Dermis microvascular lymphatic vessel endothelial cell (primary cell): ENCODE data around the gene RTP3. TPM values are rescaled to one million over a fixed set of nuclear protein-coding genes. Genes with fewer than 3 reads are reported as not detected.

Experiments used
- DNase-seq, 2 donors: peaks; one replicate each; pipeline versions ENCODE4 v3.0.0 to v3.0.0-alpha.2; 2010; ENCODE audit warnings: low read depth in 2 of 2
- total RNA-seq: library from RNA; depleted of rRNA; stranded (reverse); fragments of >200 nt; gene quantifications from 2 replicates; pipeline ENCODE4 v1.2.1, GENCODE V29; 2014

The RTP3 gene
- total RNA-seq, 1 donor from 2014 or later: not detected

- no peak for DNase-seq
Measured at GRCh38 chr3:46468753-46469600, 28.8 kb upstream of the RTP3 start.

GRCh38 chr3:46469680-46470357, 28.0 kb upstream of the RTP3 start:
- no peak for DNase-seq

- no peak for DNase-seq
Measured at GRCh38 chr3:46470831-46471230, 26.9 kb upstream of the RTP3 start.

DNA sequence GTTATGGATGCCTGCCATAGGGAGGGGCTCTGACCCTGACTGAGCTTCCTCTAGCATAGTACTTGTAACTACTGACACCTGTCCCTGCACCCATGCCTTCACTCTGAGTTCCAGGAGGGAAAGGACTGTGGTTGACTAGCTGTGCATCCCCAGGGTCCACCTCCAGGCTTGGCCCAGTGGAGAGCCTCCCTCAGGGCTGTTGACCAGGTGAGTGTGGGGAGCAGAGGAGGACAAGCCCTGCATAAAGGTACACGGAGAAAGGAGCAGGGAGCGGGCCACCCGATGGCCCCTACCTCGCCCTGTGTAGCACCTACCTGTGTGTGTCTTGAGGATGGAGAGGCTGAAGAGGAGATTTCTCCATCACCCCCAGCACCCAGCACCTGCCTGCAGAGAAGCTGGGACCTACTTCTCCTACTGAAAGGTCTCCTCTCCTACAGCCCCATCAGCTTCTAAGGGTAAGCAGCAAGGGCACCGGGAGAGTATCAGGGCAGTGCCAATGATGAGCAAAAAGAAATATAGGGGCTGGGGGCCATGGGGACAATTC, 26.3 kb upstream of the RTP3 start:
- no peak for DNase-seq

DNA sequence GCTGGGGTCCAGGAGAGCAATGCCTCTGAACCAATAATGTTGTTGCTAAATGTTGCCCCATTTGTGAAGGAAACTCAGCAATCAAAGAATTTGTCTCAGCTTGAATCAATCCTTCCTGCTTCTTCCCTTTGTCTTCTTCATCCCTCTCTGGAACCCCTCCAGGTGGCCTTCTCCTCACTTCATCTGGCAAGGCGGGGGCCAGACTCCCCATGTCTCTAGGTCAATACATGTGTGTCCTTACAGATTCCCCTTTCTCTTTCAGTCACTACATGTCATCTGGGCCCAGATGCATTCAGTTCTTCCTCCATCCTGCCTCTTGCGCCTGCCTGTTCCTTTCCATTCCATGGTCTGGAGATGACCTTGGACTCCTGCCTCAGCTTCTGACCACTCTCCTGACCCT, 25.0 kb upstream of the RTP3 start:
- no peak for DNase-seq

DNA sequence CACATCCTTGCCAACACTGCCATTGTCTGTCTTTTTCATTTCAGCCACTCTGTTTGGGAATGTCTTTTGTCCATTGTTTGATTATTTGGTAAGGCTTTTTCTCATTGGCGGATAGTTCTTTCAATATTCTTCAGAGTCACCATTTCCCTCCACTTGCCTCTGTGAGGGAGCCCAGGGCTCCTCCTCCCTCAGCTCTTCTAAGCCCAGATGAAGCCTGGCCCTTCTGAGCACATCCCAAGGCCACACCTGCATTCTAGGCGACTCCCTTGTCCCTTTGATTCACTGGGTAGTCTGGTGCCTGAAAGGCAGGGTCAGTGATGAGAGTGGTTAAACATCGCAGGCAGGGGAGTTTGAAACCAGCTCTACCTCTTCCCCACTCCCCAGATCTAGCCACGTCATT, 20.6 kb upstream of the RTP3 start:
- no peak for DNase-seq

- DNase-seq: no peak
Measured at GRCh38 chr3:46477756-46478155, 20.0 kb upstream of the RTP3 start.

GRCh38 chr3:46478341-46478740, 19.4 kb upstream of the RTP3 start:
- DNase-seq: no peak

DNA sequence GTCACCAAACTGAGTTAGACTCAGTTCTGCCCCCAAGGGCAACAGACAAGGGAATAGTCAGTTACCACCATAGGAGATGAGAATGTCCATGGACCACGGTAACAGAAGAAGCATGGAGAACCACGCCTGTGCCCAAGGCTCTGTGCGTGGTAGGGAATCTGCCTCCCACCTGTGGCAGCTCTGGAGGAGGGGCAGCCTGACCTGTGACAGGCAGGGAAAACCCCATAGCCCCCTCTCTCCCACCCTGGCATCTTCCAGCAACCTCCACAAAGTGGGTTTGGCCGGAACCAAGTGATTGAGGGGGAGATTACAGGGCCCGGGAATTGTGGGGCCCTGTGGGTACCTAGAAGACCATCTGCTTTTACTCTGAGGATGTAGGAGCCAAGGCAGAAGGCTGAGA, 18.8 kb upstream of the RTP3 start:
- DNase-seq: no peak

- no peak for DNase-seq
Measured at GRCh38 chr3:46479696-46480095, 18.1 kb upstream of the RTP3 start.

DNA sequence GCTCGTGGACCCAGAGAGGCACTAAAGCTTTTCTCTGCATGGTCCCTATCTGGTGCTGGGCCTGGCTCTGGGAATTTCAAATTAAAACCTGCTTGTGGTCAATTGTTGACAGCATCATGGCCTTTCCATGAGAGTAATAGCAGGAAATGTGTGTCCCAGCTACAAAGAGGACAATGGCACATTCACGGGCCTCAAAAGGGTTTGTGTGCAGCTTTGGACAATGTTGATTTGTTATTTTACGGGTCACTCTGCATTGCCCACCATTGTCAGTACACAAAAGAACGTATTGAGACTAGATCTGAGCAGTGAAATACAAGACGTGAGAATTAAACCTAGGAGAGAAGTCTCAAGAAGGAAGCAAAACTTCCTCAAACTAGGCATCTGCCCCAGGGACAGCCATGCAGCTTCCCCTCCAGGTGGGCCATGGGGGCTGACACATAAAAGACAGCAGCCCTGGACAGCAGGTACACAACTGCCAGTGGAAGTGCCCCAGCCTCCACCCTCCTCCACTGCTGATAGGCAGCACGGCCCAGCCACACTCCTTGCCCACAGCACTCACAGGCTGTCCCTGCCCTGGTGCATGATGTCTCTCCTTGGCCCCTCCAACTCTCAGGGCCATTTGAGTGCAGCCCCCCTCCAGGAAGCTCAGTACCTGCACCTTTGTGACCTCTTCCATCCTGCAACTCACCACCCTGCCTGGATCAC, 17.1 kb upstream of the RTP3 start:
- no peak for DNase-seq

GRCh38 chr3:46481636-46482035, 16.1 kb upstream of the RTP3 start:
- DNase-seq: no peak

DNA sequence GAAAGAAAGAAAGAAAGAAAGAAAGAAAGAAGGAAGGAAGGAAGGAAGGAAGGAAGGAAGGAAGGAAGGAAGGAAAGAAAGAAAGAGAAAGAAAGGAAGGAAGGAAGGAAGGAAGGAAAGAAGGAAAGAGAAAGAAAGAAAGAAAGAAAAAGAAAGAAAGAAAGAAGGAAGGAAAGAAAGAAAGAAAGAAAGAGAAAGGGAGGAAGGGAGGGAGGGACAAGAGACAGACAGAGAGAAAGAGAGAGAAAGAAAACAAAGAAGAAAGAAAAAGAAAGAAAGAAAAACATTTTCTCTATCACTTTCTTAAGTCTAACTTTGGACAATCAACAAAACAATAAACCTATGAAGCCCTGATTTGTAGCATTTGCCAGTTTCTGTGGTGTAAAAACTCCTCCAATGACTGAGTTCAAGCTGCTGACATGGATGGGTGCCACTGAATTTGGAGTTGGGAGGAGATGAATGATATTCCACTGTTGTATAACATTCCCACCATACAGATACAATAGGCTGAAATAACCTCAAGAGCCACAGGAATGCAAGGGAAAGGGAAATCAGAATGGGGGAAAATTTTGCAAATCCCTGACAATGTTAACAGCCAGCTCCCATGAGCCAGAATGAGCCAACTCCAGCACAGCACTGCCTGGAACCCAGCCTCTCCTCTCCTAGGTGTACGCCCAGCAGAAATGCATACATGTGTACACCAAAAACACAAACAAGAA, 15.0 kb upstream of the RTP3 start:
- DNase-seq: no peak

DNA sequence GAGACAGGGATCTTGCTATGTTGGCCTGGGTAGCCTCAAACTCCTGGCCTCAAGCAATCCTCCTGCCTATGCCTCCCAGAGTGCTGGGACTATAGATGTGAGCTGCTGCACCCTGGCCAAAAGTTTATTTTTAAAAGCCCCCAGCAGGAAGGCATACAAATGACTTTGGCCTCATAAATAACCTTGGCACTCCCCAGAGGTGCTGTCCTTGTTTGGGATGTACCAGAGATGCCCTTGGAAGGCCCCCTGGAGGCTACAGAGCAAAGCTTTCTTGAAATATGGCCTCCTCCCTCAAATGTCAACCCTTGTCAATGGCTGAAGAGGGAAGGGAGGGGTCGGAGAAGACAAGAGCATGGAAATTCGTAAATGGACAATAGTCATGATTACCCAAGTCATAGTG, 14.0 kb upstream of the RTP3 start:
- no peak for DNase-seq

GRCh38 chr3:46484388-46484787, 13.4 kb upstream of the RTP3 start:
- DNase-seq: no peak

DNA sequence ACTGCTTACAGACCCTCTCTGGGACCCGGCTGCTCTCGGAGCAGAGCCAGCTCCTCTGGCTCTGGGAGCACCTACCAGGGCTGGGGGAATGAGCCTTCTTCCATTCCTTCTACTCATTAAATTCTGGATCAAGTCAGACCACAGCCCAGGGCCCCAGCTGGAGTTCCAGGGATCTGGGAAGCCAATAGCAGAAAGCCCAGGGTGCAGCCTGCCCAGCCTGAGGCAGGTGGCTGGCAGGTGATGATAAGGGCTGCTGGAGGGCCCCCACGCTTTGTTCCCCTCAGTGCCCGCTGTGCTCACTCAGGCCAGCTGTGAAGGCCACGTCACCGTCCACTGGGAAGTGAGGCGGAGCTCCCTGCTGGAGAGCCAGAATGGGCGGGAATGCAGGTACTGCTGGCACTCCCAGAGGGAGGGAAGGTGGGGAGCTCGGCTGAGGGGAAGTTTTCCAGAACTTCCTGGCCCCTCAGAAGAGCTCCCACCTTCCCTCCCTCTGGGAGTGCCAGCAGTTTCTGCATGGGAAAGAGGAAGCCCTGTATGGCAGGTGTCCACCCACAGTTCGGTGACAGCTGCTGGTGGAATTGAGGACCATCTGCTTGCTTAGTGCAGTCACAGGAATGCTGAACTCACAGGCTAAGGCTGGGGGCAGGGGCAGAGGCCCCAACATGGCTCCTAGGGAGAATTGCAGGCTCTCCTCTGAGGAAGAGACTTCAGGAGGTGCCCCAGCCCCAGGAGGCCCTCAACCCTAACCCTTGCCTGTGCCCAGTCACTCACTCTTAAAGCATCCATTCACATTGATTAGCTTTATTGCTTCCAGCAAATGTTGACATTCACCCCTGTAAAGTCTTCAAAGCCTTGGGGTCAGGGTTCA, 12.6 kb upstream of the RTP3 start:
- no peak for DNase-seq

GRCh38 chr3:46485779-46486175, 12.0 kb upstream of the RTP3 start:
- no peak for DNase-seq

GRCh38 chr3:46488735-46489361, 8.9 kb upstream of the RTP3 start:
- peak; percentile 50 to 87 for DNase-seq

- no peak for DNase-seq
Measured at GRCh38 chr3:46489381-46489780, 8.4 kb upstream of the RTP3 start.

DNA sequence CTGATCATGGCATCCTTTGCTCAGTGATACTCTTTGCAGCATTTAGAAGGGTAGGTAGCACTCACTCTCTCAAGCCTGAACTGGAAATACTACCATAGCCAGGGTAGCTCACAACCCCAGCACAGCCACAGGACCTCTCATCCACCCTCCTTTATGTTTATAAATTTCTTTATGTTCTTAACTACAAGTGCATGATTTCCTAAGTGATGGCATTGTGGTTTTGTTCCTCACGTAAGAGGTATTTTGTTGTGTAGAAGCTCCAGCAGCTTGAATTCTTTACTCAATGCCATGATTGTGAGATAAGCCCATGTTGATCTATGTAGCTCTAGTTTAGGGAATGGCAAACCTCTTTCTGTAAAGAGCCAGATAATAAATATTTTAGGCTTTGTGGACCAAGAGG, 7.9 kb upstream of the RTP3 start:
- DNase-seq: no peak
